ENCODE results near the gene LMAN1L.

The LMAN1L gene

GRCh38 chr15:74812533-74812932, at the start of gene LMAN1L:
TSS of gene LMAN1L (plus strand) at chr15:74812835. CDS start at chr15:74812855, 20 bp downstream.
- DNase-seq, result no peak

- no peak for DNase-seq
These were observed 49.2 kb upstream of the LMAN1L start for GRCh38 chr15:74763416-74763815.

DNA sequence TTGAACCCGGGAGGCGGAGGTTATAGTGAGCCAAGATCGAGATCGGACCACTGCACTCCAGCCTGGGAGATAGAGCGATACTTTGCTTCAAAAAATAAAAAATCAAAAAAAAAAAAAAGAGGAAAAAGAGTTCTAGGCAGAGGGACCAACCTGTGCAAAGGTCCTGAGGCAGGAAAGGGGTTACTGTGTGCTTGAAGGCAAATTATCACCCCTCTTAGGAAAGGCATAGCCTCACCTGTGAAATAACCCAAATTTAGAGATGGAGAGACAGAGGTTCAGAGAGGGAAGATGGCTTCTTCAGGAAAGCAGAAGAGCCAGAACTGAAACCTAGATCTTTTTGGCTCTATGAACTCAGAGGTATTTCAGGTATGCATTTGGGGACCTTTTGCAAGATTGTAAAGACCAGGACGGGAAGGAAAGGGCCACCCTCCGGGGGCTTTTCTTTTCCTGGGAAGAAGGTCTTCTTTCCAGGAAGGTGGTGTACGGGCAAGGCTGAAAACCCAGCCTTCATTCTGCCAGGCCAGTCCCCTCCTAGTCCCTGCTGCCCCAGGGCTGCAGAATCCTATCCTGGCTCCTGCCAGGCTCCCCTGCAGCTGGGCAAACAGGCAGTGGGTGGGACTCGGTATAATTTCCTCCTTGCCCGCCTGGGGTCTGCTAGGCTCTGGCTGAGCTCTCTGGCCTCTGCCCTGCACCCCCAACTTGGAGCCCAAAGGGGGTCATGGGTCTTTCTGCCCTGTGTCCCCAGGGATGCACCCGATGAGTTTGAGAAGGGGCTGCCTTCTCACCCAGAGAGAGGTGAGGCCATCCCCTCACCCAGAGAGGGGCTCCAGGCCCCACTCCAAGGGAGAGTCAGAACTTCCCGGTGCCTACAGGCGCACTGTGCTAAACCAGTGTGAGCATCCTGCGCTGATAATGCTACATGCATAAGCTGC, 45.2 kb upstream of the LMAN1L start:
- DNase-seq, result no peak

DNA sequence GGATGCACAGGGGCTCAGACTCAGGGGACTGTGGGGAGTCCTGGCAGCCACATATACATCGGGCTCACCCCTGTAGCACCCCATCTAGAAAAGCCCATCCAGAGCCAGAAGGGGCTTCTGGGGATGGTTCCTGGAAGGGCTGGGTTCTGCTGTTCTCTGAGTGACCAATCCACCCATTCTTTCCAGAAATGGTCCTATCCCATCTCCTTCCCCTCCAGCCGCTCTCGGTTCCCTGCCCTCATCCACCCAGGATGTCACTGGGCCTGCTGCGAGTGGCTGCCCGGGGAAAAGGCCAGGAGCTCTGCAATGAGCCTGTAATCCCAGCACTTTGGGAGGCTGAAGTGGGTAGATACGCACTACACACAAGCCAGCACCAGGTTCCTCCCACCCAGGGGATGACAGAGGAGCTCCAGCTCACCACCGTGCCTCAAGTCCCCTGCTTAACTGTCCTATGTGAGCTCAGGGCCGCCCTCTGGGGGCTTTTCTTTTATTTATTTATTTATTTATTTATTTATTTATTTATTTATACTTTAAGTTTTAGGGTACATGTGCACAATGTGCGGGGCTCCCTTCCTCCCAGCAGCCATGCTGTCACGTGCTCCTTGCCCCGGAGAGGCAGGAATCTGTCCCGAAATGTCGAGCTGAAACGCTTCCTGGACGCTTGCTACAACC, 44.4 kb upstream of the LMAN1L start:
- no peak for DNase-seq

DNA sequence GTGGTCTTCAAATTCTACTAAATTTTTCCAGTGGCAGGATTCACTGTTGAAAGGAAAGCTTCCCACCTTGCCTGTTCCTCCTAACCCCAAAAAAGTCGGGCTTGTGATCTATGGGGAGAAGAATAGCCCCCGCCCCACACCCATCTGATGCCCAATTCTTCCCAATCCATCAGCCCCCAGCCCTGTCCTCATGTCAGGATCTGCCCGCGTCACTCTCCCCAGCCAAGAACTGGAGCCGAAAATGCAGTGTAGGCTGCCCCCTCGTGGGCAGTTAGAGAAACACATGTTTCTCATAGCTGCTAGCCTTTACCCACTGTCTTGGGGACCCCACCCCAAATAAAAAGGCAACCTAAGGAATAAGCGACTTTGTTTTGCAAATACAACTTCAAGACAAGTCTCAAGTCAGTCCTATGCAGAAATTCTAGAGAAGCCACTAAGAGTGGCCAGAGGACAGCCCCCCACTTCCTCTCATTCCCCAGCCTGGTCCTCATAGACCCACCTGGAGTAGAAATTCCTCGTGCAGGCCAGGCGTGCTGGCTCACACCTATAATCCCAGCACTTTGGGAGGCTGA, 43.8 kb upstream of the LMAN1L start:
- DNase-seq, result peak; percentile 45

DNA sequence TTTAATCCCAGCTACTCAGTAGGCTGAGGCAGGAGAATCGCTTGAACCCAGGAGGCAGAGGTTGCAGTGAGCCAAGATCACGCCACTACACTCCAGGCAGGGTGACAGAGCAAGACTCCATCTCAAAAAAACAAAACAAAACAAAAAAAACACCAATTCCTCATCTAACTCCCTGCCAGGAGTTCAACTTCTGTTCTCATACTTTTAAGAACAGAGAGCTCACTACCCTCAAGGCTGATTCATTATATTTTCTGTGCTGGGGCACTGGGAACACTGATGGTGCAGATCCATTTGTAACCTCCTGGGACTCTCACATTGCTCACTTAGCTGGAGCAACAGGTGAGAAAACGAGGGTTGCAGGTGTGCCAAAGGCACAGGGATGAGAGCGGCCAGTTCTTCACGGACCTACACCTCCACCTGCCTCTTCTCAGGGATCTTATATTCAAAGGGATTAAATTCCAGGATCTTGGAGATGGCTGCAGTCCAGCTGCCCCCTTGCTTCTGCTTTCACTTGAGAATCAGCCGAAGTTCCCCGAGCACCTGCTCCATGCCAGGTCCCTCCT, 43.1 kb upstream of the LMAN1L start:
- no peak for DNase-seq

- DNase-seq, result no peak
These were observed 42.3 kb upstream of the LMAN1L start for GRCh38 chr15:74770211-74770903.

DNA sequence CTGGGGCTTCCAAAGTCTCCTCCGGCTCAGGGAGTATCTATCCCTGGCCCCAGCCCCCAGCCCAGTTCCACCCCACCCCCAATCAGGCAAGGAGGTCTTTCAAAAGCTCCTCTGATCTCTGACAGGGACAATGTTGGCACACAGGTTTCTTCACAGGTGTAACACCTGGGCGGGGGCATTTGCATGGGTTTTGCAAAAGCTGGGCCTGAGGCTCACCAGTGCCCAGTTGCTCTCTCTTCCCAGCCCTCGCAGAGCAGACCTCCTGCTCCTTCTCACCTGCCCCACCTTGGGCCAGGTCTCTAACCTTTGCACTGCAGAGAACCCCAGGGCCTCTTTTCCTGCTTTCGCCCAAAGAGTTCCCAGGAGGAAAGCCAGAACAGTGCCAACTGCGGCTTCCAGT, 39.3 kb upstream of the LMAN1L start:
- DNase-seq, result no peak

DNA sequence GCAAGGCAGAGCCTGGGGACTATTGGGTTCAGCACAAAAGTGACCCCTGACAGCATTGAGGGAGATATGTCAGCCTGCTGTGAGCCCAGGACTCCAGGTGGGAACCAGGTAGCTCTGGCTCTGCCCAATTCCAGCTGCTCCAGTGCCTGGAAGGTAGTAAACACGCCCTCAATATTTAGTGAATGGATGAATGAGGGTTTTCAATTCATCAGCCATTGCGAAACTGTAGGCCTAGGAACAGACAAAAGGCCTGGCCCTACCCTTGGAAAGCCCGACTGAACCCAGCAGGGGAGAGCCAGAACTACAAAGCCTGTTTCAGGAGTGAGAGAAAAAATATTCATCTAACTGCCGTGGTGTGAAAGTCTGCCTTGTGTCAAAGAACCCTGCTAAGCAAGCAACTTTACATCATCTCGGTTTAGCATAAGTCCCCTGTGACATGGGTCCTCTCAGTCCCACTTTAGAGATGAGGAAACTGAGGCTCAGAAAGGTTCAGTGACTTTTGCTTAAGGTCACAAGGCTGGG, 38.8 kb upstream of the LMAN1L start:
- DNase-seq, result no peak

GRCh38 chr15:74775132-74775562, 37.5 kb upstream of the LMAN1L start:
- DNase-seq, result no peak

- DNase-seq, result no peak
These were observed 36.7 kb upstream of the LMAN1L start for GRCh38 chr15:74775894-74776293.

- DNase-seq, result no peak
These were observed 35.5 kb upstream of the LMAN1L start for GRCh38 chr15:74776821-74777768.

DNA sequence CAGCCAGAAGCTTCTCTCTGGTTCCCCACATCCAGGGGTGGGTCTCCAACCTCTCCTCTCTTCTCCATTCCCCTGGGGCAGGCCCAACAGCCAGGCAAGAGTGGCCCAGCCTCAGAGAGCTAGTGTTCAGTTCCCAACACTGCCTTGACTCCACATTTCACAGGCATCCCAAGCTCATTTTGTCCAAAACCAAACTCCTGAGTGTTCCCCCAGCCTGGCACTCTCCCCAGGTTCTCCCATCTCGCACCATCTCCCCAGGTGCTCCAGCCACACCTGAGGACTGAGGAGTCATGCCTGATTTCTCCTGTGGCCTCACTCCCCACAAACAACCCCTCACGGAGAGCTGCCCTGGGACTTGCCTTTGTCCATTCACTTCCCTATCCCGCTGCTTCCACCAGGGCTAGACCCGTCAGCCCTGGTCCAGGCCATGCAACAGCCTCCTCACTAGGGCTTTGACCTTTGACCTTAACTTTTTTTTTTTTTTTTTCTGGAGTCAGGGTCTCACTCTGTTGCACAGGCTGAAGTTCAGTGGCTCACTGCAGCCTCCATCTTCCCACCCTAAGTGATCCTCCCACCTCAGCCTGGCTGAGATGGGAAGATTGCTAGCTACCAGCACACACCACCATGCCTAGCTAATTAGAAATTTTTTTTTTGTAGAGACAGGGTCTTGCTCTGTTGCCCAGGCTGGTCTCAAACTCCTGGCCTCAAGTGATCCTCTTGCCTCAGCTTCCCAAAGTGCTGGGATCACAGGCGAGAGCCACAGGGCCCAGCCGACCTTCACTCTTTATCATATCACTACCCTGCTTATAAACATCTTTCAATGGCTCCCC, 34.7 kb upstream of the LMAN1L start:
- DNase-seq, result no peak

GRCh38 chr15:74778599-74778970, 34.0 kb upstream of the LMAN1L start:
- DNase-seq, result no peak

GRCh38 chr15:74779162-74779648, 33.4 kb upstream of the LMAN1L start:
- no peak for DNase-seq

DNA sequence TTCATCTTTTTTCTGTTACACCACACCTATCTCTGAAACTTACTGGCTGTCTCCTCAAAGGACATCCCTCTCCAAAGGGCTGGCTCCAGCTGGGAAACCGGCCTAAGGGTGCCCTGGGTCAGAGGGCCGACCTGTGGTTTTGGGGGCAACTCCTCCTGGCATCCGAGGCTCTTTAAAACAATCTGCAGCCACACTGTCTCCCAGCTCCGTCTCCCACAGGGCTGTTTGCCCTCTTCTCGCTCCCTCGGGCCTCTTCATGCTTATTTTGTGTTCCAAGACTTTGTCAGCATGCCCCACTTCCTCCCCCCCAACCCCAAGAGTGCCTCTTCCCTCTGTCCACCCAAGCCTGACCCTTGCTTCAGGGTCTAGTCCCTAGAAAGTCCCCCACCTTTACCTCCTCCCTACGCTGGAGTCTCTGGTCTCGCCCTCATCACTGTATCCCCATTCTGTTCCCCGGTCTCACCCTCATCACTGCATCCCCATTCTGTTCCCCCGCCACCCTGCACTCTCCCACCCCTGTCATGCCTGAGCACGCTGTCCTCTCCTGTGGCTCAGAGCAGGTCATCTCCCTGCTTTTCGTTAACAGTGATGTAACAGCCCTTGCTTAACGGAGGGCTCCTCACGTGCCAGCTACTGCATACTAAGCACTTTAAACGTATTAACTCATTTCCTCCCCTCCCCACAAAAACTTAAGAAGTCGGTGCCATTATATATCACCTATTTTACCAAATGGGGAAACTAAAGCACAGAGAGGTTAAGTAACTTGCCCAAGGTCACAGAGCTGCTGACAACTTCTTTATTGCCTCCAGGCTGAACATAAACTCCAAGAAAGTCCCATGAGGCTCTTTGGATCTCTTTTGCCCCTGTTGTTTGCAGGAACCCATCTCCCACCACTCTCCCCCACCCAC, 31.9 kb upstream of the LMAN1L start:
- no peak for DNase-seq

DNA sequence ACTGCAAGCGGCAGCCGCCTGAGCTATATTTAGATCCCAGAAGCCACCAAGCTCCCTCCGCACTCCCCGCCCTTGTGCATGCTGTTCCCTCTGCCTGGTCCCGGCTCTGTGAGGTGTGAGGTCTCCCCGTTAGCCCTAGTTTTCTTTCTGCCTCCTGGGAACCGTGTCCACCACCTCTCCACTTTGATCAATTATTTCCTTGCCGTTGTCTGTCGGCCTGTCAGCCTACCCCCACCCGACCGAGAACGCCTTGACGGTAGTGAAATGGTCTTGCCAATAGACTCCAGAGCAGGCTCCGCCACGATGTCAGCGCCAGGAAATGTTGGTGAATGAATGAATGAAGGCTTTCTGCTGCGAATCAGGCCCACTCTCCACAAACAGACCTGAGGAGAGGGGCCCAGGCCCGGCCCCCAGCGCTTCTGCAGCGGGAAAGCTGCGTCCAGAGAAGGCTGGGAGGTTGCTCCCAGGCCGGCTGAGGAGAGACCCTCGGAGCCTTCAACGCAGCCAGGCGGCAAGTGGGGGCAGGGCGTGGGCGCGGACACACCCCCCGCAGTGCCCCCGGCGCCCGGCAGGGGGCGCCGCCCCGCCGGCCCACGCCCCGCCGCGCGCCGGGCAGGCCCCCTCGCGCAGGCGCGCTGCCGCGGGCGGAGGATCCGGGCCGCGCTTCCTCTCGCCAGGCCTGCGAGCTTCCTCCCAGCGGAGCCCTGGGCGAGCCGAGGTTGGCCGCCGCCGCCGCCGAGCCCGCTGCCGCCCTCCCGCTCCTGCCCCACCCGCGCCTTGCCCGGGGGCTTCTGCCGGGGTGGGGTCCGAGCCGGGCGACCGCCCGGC, 31.0 kb upstream of the LMAN1L start, which contains the start of gene CSK:
CSK (plus strand) TSS at position 650 of the 828 bp plus-strand sequence. CDS start 16,218 bp downstream, outside the sequence.
- peak; percentile 73 for DNase-seq

All from activated effector memory CD4-positive, alpha-beta T cell treated with Interleukin-2 at 50 U/mL for 16 hours (primary cell).